Keratinocyte (primary cell): ENCODE data around the gene MGME1. TPM values are rescaled to one million over a fixed set of nuclear protein-coding genes. Genes with fewer than 3 reads are reported as not detected.

Source experiments
- DNase-seq: peaks from one replicate; pipeline ENCODE4 v3.0.0-alpha.2; 2011; ENCODE audit warnings: low read depth, missing footprints, low spot score
- FAIRE-seq: peaks from 2 replicates; lab custom pipeline; 2011; peaks lifted over from hg19 to GRCh38; lab: Jason Lieb, UNC
- H2AFZ ChIP-seq: 2 replicates; pipeline ENCODE4 v1.6.0; 2012; ENCODE audit warnings: low read length, control low read depth, inconsistent platforms; ENCODE audit not compliant: control insufficient read depth
- H3K27ac ChIP-seq: 2 replicates; pipeline ENCODE4 v1.5.1; 2011; ENCODE audit warnings: low read length; ENCODE audit not compliant: control insufficient read depth, insufficient read depth
- H3K27me3 ChIP-seq: 3 replicates; pipeline ENCODE4 v1.6.0; 2011; ENCODE audit warnings: low read length; ENCODE audit not compliant: control insufficient read depth, insufficient read depth; ENCODE audit errors: extremely low read depth
- H3K36me3 ChIP-seq, 2 experiments: 2 replicates in 1 of 2; 3 replicates in 1 of 2; pipeline ENCODE4 v1.5.1; 2011; ENCODE audit warnings: low read length in 2 of 2, mild to moderate bottlenecking in 1 of 2; ENCODE audit not compliant: control insufficient read depth in 2 of 2, insufficient read depth in 2 of 2; ENCODE audit errors: extremely low read depth in 1 of 2
- H3K4me1 ChIP-seq: 3 replicates; pipeline ENCODE4 v1.5.1; 2011; ENCODE audit warnings: low read length; ENCODE audit not compliant: control insufficient read depth, insufficient read depth; ENCODE audit errors: extremely low read depth
- H3K4me2 ChIP-seq: 3 replicates; pipeline ENCODE4 v1.6.0; 2011; ENCODE audit warnings: low read depth, low read length; ENCODE audit not compliant: control insufficient read depth, insufficient read depth; ENCODE audit errors: extremely low read depth
- H3K4me3 ChIP-seq, 3 experiments: fragments of 200-600 bp in 1 of 3; sonication (generic) in 1 of 3; 2 replicates in 2 of 3; 3 replicates in 1 of 3; pipeline ENCODE4 v1.5.1; 2011 to 2016; ENCODE audit warnings: low read length in 3 of 3, mild to moderate bottlenecking in 3 of 3, control low read depth in 2 of 3, inconsistent platforms in 1 of 3, low read depth in 1 of 3, mixed read lengths in 1 of 3, mixed run types in 1 of 3, moderate library complexity in 1 of 3; ENCODE audit not compliant: control insufficient read depth in 2 of 3, insufficient read depth in 2 of 3; ENCODE audit errors: extremely low read depth in 1 of 3
- H3K79me2 ChIP-seq: 2 replicates; pipeline ENCODE4 v1.6.0; 2012; ENCODE audit warnings: low read length; ENCODE audit not compliant: control insufficient read depth, insufficient read depth
- H3K9ac ChIP-seq: 3 replicates; pipeline ENCODE4 v1.6.0; 2011; ENCODE audit warnings: low read length; ENCODE audit not compliant: control insufficient read depth, insufficient read depth; ENCODE audit errors: extremely low read depth
- H3K9me1 ChIP-seq: 3 replicates; pipeline ENCODE4 v1.6.0; 2011; ENCODE audit warnings: low read length; ENCODE audit not compliant: control insufficient read depth, insufficient read depth; ENCODE audit errors: extremely low read depth
- H3K9me3 ChIP-seq: 2 replicates; pipeline ENCODE4 v1.5.1; 2012; ENCODE audit warnings: low read depth, low read length; ENCODE audit not compliant: control insufficient read depth
- H4K20me1 ChIP-seq: 3 replicates; pipeline ENCODE4 v1.6.0; 2011; ENCODE audit warnings: low read length; ENCODE audit not compliant: control insufficient read depth, insufficient read depth; ENCODE audit errors: extremely low read depth
- EZH2 ChIP-seq: IDR thresholded peaks from one replicate; pipeline ENCODE4 v1.6.1; 2012; ENCODE audit warnings: inconsistent platforms, mild to moderate bottlenecking, low read length, moderate library complexity
- dilution Hi-C: fragments of 300-500 bp; cut with MboI; formaldehyde crosslinking; loops from one replicate; pipeline ENCODE4 v1.7.0; 2020; ENCODE audit warnings: low sequenced_read_pairs; ENCODE audit not compliant: extremely low pct_ligation_motif_present
- polyA plus RNA-seq, 5 experiments: library from polyadenylated mRNA; depleted of rRNA in 3 of 5; stranded (reverse) in 3 of 5; stranded (forward) in 1 of 5; unstranded in 1 of 5; fragments of >200 nt; gene quantifications; 1 replicate in 1 of 5; 2 replicates in 3 of 5; 3 replicates in 1 of 5; pipeline versions ENCODE4 v1.2.1 to v1.2.3, GENCODE V29; 2011 to 2012; ENCODE audit warnings: missing spikeins in 2 of 5, low read depth in 1 of 5, low replicate concordance in 1 of 5
- TF ChIP-seq, protein P1 (sequence below), 3 experiments: IDR thresholded peaks in 1 of 3; conservative IDR thresholded peaks in 1 of 3; optimal IDR thresholded peaks in 1 of 3; 2 replicates in 2 of 3; 3 replicates in 1 of 3; pipeline versions ENCODE3 to v1.5.1; 2011; ENCODE audit warnings: low read length in 3 of 3, mild to moderate bottlenecking in 3 of 3, moderate library complexity in 2 of 3, control low read depth in 1 of 3, inconsistent platforms in 1 of 3; ENCODE audit not compliant: insufficient read depth in 2 of 3; ENCODE audit errors: extremely low read depth in 1 of 3

Gene MGME1
- polyA plus RNA-seq, 1 donor (not counting 4 experiments of a cell fraction or from before 2014, with no cell fraction given) = 31.6 TPM

DNA sequence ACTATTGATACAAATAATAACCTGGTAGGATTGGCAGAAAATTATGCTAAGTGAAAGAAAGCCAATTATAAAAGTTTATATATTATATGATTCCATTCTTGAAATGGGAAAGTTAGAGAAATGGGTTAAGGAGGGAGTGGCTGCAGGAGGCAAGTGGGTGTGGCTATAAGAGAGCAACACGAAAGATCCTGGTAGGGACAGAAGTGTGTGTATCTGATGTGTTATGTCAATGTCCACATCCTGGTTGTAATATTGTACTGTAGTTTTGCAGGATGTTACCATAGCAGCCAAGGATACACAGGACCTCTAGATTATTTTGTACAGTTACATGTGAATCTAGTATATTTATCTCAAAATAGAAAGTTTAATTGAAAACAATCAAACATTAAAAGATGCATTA, 47.0 kb upstream of the MGME1 start:
- H3K27ac ChIP-seq = no peak overlapping the region
- no peaks in the 10 kb centered on the region for H3K79me2 ChIP-seq
- no peaks in the 10 kb centered on the region for H3K36me3 ChIP-seq
- no peaks in the 10 kb centered on the region for H3K9me3 ChIP-seq
- dilution Hi-C loops = no loop called here
- peaks cover 8% of the 10 kb centered on the region for H3K27me3 ChIP-seq
- no peaks in the 10 kb centered on the region for H3K9me1 ChIP-seq
- no peaks in the 10 kb centered on the region for H3K4me1 ChIP-seq
- FAIRE-seq (no peak), DNase-seq (no peak)
- no peak overlapping the region for H3K4me2 ChIP-seq
- TF ChIP-seq, protein P1, sequence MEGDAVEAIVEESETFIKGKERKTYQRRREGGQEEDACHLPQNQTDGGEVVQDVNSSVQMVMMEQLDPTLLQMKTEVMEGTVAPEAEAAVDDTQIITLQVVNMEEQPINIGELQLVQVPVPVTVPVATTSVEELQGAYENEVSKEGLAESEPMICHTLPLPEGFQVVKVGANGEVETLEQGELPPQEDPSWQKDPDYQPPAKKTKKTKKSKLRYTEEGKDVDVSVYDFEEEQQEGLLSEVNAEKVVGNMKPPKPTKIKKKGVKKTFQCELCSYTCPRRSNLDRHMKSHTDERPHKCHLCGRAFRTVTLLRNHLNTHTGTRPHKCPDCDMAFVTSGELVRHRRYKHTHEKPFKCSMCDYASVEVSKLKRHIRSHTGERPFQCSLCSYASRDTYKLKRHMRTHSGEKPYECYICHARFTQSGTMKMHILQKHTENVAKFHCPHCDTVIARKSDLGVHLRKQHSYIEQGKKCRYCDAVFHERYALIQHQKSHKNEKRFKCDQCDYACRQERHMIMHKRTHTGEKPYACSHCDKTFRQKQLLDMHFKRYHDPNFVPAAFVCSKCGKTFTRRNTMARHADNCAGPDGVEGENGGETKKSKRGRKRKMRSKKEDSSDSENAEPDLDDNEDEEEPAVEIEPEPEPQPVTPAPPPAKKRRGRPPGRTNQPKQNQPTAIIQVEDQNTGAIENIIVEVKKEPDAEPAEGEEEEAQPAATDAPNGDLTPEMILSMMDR (optimal IDR thresholded peaks at IDR 0.05 in 1 of 3, IDR thresholded peaks at IDR 0.05 in 1 of 3, conservative IDR thresholded peaks at IDR 0.05 in 1 of 3; ENCODE audit: extremely low read depth in 1 of 3, insufficient read depth in 2 of 3, low read length in 3 of 3) = no peak
- no peak for TF ChIP-seq EZH2
- H4K20me1 ChIP-seq = no peaks in the 10 kb centered on the region
- H3K4me3 ChIP-seq = no peak overlapping the region
- no peak overlapping the region for H3K9ac ChIP-seq
- H2AFZ ChIP-seq = no peak overlapping the region

DNA sequence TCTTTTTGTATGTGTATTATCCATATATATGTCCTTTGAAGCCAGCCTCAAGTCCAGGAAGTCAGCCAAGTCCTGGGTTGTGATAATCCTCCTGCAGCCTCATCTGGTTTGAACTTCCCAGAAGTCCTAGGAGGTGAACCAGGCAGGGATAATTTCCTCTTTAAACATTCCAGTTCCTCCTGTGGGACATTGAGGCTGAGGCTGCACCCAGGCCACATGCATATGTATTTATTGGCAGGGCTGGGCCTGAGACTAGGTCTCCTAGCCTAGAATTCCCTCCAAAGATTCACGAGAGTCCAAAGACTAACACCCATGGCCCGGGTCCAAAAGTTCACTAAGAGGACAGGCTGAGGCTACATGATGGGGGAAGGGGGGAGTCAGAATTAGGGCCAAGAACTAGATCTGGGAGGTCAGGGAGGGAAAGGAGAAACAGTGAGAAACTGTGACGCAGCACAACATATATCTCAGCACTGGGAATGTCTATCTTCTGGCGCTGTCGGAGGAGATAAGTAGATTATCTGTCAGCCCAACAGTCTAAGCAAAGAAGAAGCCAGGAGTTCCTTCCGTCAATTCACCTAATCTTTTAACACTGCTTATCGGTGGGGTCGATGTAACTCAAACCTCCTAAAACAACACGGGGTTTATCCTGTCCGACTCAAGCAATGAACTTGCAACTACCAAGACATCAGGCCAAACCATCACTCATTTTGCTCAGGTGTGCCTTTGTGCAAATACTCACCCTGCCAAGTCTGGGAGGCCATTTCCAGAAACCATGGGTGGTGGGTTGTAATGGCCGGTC, 43.5 kb upstream of the MGME1 start:
- TF ChIP-seq EZH2 = no peak
- TF ChIP-seq, protein P1 (optimal IDR thresholded peaks at IDR 0.05 in 1 of 3, IDR thresholded peaks at IDR 0.05 in 1 of 3, conservative IDR thresholded peaks at IDR 0.05 in 1 of 3; ENCODE audit: extremely low read depth in 1 of 3, insufficient read depth in 2 of 3, low read length in 3 of 3) = no peak
- Histone ChIP-seq H3K27ac (no peak overlapping the region), H3K9me1 (no peaks in the 10 kb centered on the region), H3K79me2 (no peaks in the 10 kb centered on the region), H3K9ac (no peak overlapping the region), H4K20me1 (no peaks in the 10 kb centered on the region), H3K9me3 (no peaks in the 10 kb centered on the region), H3K27me3 (peaks cover 12% of the 10 kb centered on the region), H3K4me3 (no peak overlapping the region), H3K4me1 (peaks cover 2% of the 10 kb centered on the region), H3K36me3 (no peaks in the 10 kb centered on the region), H3K4me2 (no peak overlapping the region), H2AFZ (no peak overlapping the region)
- FAIRE-seq (no peak), DNase-seq (no peak)
- dilution Hi-C loops = no loop called here
